Measurements from ENCODE around the gene ZC3H18.
"Not testable (repeated sequence)": the region's sequence is repeated elsewhere in the genome, so short reads cannot be mapped to it uniquely, and the experiment has no call there.

ZC3H18 gene

DNA sequence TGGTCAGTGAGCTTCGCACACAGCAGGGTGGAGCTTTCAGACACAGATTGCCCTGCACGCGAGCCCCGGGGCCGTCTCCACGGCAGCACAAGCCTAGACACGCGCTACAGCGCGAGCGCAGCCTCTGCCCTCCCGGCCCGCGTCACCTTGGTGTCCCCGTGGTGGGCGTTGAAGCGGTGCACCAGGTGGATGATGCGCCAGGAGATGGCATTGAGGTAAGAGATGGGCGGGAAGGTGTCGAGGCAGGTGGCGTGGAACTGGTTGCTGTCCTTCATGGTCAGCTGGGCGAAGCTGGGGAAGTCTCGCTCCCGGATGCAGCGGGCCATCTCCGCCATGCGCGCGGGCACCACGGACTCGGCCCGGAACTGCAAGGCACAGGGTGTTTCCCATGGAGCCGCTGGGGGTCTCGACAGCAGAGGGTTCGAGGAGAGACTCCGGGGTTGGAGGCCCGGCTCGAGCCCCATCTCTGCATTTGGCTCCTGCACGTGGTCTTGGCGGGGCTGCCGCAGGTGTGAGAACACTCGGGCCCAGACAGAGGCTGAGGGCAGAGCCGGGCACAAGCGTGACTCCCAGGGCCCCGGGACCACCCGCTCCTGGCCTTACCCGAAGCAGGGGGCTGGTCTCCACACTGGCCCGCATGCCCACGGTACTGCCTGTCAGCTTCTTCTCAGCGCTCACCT is 85.0 kb downstream of the ZC3H18 start:
- Mint-ChIP-seq H3K27ac (peak overlapping the region; percentile 13), H3K4me3 (no peak overlapping the region), H3K4me1 (ENCODE audit: low read depth) (peaks cover 13% of the 10 kb centered on the region), H3K9me3 (no peaks in the 10 kb centered on the region), H3K27me3 (no peaks in the 10 kb centered on the region), H3K36me3 (ENCODE audit: low read depth) (peaks cover 46% of the 10 kb centered on the region)
- DNase-seq = no peak

GRCh38 chr16:88655733-88656281 is 85.6 kb downstream of the ZC3H18 start:
- H3K36me3 Mint-ChIP-seq (ENCODE audit: low read depth) = peaks cover 45% of the 10 kb centered on the region
- DNase-seq = no peak
- H3K27me3 Mint-ChIP-seq = no peaks in the 10 kb centered on the region
- no peak overlapping the region for H3K27ac Mint-ChIP-seq
- H3K4me3 Mint-ChIP-seq = no peak overlapping the region
- H3K4me1 Mint-ChIP-seq (ENCODE audit: low read depth) = peaks cover 13% of the 10 kb centered on the region
- H3K9me3 Mint-ChIP-seq = no peaks in the 10 kb centered on the region

- H3K4me3 Mint-ChIP-seq = no peak overlapping the region
- no peaks in the 10 kb centered on the region for H3K9me3 Mint-ChIP-seq
- H3K27ac Mint-ChIP-seq = no peak overlapping the region
- no peaks in the 10 kb centered on the region for H3K27me3 Mint-ChIP-seq
- DNase-seq = no peak
- H3K4me1 Mint-ChIP-seq (ENCODE audit: low read depth) = peaks cover 15% of the 10 kb centered on the region
- H3K36me3 Mint-ChIP-seq (ENCODE audit: low read depth) = peaks cover 45% of the 10 kb centered on the region
Measured at GRCh38 chr16:88656291-88656980, 86.2 kb downstream of the ZC3H18 start.

GRCh38 chr16:88657371-88657770 is 87.2 kb downstream of the ZC3H18 start:
- no peak overlapping the region for H3K4me3 Mint-ChIP-seq
- peaks cover 15% of the 10 kb centered on the region for H3K4me1 Mint-ChIP-seq (ENCODE audit: low read depth)
- H3K36me3 Mint-ChIP-seq (ENCODE audit: low read depth) = peaks cover 45% of the 10 kb centered on the region
- DNase-seq = no peak
- no peaks in the 10 kb centered on the region for H3K27me3 Mint-ChIP-seq
- no peaks in the 10 kb centered on the region for H3K9me3 Mint-ChIP-seq
- no peak overlapping the region for H3K27ac Mint-ChIP-seq

DNA sequence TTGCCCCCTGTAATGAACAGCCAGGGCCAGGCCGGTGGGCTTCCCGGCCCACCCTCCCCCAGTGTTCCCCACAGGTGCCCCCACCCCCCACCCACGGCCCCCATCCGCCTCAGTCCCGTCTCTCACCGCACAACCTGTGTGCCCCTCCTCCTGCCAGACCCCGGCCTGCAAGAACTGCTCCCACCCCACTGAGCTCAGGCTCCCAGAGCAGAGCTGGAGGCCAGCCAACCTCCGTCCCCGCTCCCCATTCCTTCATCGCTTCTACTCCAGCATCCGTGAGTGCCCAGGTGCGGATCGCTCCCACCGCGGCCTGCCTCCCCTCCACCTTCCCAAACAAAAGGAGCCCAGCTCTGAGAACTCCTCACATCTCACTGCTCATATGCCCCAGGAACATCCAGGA is 88.5 kb downstream of the ZC3H18 start:
- H3K27me3 Mint-ChIP-seq = no peaks in the 10 kb centered on the region
- DNase-seq = no peak
- H3K9me3 Mint-ChIP-seq = no peaks in the 10 kb centered on the region
- no peak overlapping the region for H3K27ac Mint-ChIP-seq
- H3K4me3 Mint-ChIP-seq = no peak overlapping the region
- peaks cover 44% of the 10 kb centered on the region for H3K36me3 Mint-ChIP-seq (ENCODE audit: low read depth)
- H3K4me1 Mint-ChIP-seq (ENCODE audit: low read depth) = peaks cover 15% of the 10 kb centered on the region

- Mint-ChIP-seq H3K27me3 (no peaks in the 10 kb centered on the region), H3K27ac (no peak overlapping the region), H3K4me3 (no peak overlapping the region), H3K4me1 (ENCODE audit: low read depth) (peaks cover 18% of the 10 kb centered on the region), H3K36me3 (ENCODE audit: low read depth) (peaks cover 41% of the 10 kb centered on the region), H3K9me3 (no peaks in the 10 kb centered on the region)
- DNase-seq = no peak
Measured at GRCh38 chr16:88659160-88659559, 89.0 kb downstream of the ZC3H18 start.

- H3K27me3 Mint-ChIP-seq = no peaks in the 10 kb centered on the region
- H3K4me3 Mint-ChIP-seq = peak overlapping the region; percentile 58
- peaks cover 21% of the 10 kb centered on the region for H3K4me1 Mint-ChIP-seq (ENCODE audit: low read depth)
- peak overlapping the region; percentile 67 for H3K27ac Mint-ChIP-seq
- no peaks in the 10 kb centered on the region for H3K9me3 Mint-ChIP-seq
- no peak for DNase-seq
- H3K36me3 Mint-ChIP-seq (ENCODE audit: low read depth) = peaks cover 25% of the 10 kb centered on the region
Measured at GRCh38 chr16:88661468-88661867, 91.3 kb downstream of the ZC3H18 start.

GRCh38 chr16:88662222-88662842 is 92.1 kb downstream of the ZC3H18 start:
- Mint-ChIP-seq H3K27me3 (no peaks in the 10 kb centered on the region), H3K36me3 (ENCODE audit: low read depth) (peaks cover 21% of the 10 kb centered on the region), H3K9me3 (no peaks in the 10 kb centered on the region), H3K4me3 (peak overlapping the region; percentile 93), H3K4me1 (ENCODE audit: low read depth) (peaks cover 21% of the 10 kb centered on the region), H3K27ac (peak overlapping the region; percentile 93)
- peak; percentile 53 for DNase-seq

DNA sequence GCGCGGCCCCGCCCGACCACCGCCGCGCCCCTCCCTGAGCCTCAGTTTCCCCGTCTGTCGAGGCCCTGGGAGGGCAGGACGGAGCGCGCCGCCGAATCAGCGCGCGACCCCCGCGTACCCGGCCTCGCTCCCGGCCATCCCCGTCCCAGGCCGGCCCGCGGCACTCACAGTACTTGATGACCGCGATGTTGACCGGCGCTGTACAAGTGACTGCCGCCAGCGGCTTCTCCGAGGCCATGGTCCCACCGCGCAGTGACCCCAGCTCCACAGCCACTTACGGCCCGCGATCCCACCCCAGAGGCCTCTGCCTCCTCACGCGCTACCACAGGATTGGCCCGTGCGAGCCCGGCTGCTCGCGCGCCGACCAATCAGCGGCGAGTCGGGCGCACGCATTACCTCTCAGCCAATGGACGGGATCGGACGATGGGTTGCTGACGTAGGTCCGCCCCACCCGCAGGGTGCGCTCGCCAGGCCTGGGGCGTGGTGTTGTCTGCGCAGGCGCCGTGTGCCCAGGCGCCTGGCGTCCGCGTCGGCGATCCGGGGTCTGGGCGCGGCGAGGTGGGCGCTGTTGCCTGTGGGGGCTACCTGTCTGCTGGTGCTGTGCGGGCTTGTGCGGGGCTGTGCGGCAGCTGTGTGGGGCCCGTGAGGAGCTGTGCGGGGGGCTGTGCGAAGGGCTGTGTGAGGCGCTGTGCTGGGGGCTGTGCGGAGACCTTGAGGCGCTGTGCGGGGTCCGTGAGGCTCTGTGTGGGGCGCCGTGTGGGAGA is 92.8 kb downstream of the ZC3H18 start, which contains the start of gene MVD:
Gene MVD (minus strand): TSS at position 249 of the 764 bp plus-strand sequence. CDS start 11 bp downstream, at position 238.
- DNase-seq = peak; percentile 95
- peaks cover 17% of the 10 kb centered on the region for H3K36me3 Mint-ChIP-seq (ENCODE audit: low read depth)
- H3K9me3 Mint-ChIP-seq = no peaks in the 10 kb centered on the region
- peak within 1 kb of the TSS; percentile 95 for H3K27ac Mint-ChIP-seq
- H3K4me1 Mint-ChIP-seq (ENCODE audit: low read depth) = peaks cover 21% of the 10 kb centered on the region
- no peaks in the 10 kb centered on the region for H3K27me3 Mint-ChIP-seq
- peak within 1 kb of the TSS; percentile 93 for H3K4me3 Mint-ChIP-seq

- Mint-ChIP-seq H3K4me1 (ENCODE audit: low read depth) (peaks cover 19% of the 10 kb centered on the region), H3K36me3 (ENCODE audit: low read depth) (peaks cover 16% of the 10 kb centered on the region), H3K27me3 (no peaks in the 10 kb centered on the region), H3K27ac (no peak overlapping the region), H3K4me3 (peak overlapping the region; percentile 2), H3K9me3 (no peaks in the 10 kb centered on the region)
- no peak for DNase-seq
Measured at GRCh38 chr16:88665148-88665547, 94.9 kb downstream of the ZC3H18 start.

DNA sequence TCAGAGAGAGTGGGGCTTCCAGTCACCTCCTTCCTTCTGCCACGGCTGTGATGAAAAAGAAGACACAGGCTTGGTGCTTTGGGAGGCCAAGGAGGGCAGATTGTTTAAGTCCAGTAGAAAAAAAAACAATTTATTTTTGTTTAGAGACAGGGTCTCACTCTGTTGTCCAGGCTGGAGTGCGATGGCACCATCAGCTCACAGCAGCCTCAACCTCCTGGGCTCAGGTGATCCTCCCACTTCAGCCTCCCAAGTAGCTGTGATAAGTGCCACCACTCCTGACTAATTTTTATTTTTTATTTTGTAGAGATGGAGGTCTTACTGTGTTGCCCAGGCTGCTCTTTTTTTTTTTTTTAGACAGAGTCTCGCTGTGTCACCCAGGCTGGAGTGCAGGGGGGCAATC is 95.4 kb downstream of the ZC3H18 start:
- Mint-ChIP-seq H3K27me3 (no peaks in the 10 kb centered on the region), H3K4me3 (no peak overlapping the region), H3K9me3 (no peaks in the 10 kb centered on the region), H3K27ac (no peak overlapping the region), H3K36me3 (ENCODE audit: low read depth) (peaks cover 15% of the 10 kb centered on the region), H3K4me1 (ENCODE audit: low read depth) (peaks cover 18% of the 10 kb centered on the region)
- no peak for DNase-seq

DNA sequence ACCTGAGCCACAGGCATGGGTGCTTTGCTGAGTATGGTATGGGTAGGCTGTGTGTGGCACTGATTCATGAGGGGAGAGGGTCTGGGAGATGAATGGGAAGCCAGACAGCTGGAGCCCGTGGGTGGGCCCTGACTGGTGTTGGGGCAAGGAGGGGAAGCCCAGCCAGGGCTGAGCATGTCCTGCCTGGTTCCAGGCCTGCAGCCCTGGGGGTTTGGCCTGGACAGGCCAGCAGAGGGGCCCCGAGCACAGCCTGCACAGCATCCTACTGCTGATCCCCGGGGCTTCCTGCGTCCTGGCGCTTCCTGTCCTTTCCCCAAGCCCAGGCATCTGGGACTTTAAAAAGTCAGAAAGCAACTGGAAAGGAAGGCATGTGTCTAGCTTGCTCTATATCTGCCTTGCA is 97.3 kb downstream of the ZC3H18 start:
- peaks cover 11% of the 10 kb centered on the region for H3K36me3 Mint-ChIP-seq (ENCODE audit: low read depth)

DNA sequence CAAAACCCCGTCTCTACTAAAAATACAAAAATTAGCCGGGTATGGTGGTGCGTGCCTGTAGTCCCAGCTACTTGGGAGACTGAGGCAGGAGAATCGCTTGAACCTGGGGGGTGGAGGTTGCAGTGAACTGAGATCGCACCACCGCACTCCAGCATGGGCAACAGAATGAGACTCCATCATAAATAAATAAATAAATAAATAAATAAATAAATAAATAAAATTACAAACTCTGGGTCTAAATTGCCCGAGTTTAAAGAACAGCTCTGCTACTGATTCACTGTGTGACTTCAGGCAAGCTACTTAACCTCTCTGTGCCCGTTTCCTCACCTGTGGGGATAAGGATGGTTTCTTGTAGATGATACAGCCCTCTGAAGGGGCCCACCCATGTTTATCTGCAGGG is 99.3 kb downstream of the ZC3H18 start:
- H3K4me3 Mint-ChIP-seq; H3K9me3 Mint-ChIP-seq; H3K27me3 Mint-ChIP-seq; H3K27ac Mint-ChIP-seq; H3K36me3 Mint-ChIP-seq (ENCODE audit: low read depth); H3K4me1 Mint-ChIP-seq (ENCODE audit: low read depth); DNase-seq: not testable (repeated sequence)

More for the DNA sequence above, 97.3 kb downstream of the ZC3H18 start:
- no peak for DNase-seq
- H3K4me1 Mint-ChIP-seq (ENCODE audit: low read depth) = peaks cover 6% of the 10 kb centered on the region
- no peaks in the 10 kb centered on the region for H3K9me3 Mint-ChIP-seq
- H3K27me3 Mint-ChIP-seq = no peaks in the 10 kb centered on the region
- H3K27ac Mint-ChIP-seq = no peak overlapping the region
- no peak overlapping the region for H3K4me3 Mint-ChIP-seq

- H3K9me3 Mint-ChIP-seq = no peaks in the 10 kb centered on the region
- no peak overlapping the region for H3K27ac Mint-ChIP-seq
- peaks cover under 1% of the 10 kb centered on the region for H3K4me1 Mint-ChIP-seq (ENCODE audit: low read depth)
- no peak overlapping the region for H3K4me3 Mint-ChIP-seq
- no peaks in the 10 kb centered on the region for H3K27me3 Mint-ChIP-seq
- peaks cover 6% of the 10 kb centered on the region for H3K36me3 Mint-ChIP-seq (ENCODE audit: low read depth)
- DNase-seq = no peak
Measured at GRCh38 chr16:88669980-88670379, 99.8 kb downstream of the ZC3H18 start.

Data from activated T-cell treated with anti-CD3 and anti-CD28 coated beads, Interleukin-2, amount 50 U/mL, for 24 hours (primary cell).